IPS-15b (cell line): Measurements from ENCODE around the gene ELOVL5.

Experiments
- H3K27me3 ChIP-seq: one replicate; pipeline ENCODE4 v1.6.1; 2013; ENCODE audit warnings: low read length; ENCODE audit not compliant: control insufficient read depth, insufficient read depth
- H3K36me3 ChIP-seq: one replicate; pipeline ENCODE4 v1.6.1; 2013; ENCODE audit warnings: low read length; ENCODE audit not compliant: control insufficient read depth, insufficient read depth
- H3K4me1 ChIP-seq: one replicate; pipeline ENCODE4 v1.6.1; 2013; ENCODE audit warnings: mild to moderate bottlenecking, low read length; ENCODE audit not compliant: control insufficient read depth, insufficient read depth
- H3K4me3 ChIP-seq: one replicate; pipeline ENCODE4 v1.5.1; 2013; ENCODE audit warnings: low read depth, low read length
- H3K9ac ChIP-seq: one replicate; pipeline ENCODE4 v1.6.1; 2013; ENCODE audit warnings: low read depth, mild to moderate bottlenecking, low read length
- H3K9me3 ChIP-seq: one replicate; pipeline ENCODE4 v1.6.1; 2013; ENCODE audit warnings: mild to moderate bottlenecking, low read length; ENCODE audit not compliant: control insufficient read depth, insufficient read depth

ELOVL5 gene

DNA sequence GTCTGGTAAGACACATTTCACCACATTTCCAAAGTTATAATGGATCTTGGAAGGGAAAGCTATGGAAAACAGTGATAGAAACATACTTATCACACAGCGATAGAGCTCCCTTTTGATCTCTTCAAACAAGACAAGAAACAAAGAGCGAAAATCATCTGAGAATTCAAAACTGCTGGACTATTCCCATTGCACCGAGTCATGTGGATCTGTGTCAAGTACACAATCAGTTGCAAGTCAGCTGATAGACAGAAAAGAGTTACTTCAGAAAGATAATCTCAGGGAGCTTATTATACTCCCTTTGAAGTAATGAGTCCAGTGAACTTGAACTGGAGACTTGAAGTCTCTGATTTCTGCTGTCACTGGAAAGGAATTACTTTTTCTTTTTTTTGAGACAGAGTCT, 110.4 kb downstream of the ELOVL5 start:
- H3K27me3 ChIP-seq: no peaks in the 10 kb centered on the region

DNA sequence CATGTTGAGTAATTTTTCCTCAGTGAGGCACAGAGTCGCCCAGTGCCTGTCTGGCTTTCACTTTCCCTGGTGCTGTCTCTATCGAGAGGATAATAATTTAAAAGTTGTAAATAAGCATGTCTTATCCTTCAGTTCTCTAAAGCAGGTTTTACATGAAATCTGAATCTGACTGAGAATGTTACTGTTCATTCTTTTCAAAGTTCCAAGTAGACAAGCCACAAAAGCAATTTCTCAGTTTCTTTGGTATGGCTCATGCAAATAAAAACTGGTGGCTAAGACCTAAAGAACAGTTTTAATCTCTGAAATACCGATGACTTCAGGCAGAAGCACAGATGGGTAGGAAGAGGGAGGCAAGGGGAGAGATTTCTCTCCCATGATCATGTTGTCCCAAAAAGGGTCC, 112.5 kb downstream of the ELOVL5 start:
- Histone ChIP-seq H3K9me3 (no peaks in the 10 kb centered on the region), H3K27me3 (no peaks in the 10 kb centered on the region), H3K4me1 (no peaks in the 10 kb centered on the region), H3K9ac (no peak overlapping the region), H3K36me3 (no peaks in the 10 kb centered on the region), H3K4me3 (no peak overlapping the region)

More for the DNA sequence above, 110.4 kb downstream of the ELOVL5 start:
- H3K9ac ChIP-seq: no peak overlapping the region
- no peaks in the 10 kb centered on the region for H3K36me3 ChIP-seq
- H3K4me3 ChIP-seq: no peak overlapping the region
- no peaks in the 10 kb centered on the region for H3K4me1 ChIP-seq
- H3K9me3 ChIP-seq: no peaks in the 10 kb centered on the region

DNA sequence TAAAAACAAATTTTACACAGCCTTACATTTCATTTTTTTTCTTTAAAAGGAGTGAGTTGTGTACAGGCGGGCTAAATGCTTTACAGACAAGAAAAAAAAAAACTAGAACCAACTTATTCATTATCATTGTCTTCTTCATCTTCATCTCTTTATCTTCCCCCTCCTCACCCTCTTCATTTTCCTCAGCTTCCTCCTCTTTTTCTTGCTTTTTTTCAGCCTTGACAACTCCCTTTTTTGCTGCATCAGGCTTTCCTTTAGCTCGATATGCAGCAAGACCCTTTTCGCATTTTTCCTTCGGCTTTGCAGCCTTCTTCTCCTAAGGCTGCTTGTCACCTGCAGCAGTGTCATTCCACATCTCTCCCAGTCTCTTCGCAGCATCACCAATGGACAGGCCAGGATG, 113.2 kb downstream of the ELOVL5 start:
- no peak overlapping the region for H3K9ac ChIP-seq
- no peaks in the 10 kb centered on the region for H3K4me1 ChIP-seq
- H3K27me3 ChIP-seq: no peaks in the 10 kb centered on the region
- H3K36me3 ChIP-seq: no peaks in the 10 kb centered on the region
- H3K9me3 ChIP-seq: no peaks in the 10 kb centered on the region
- no peak overlapping the region for H3K4me3 ChIP-seq

DNA sequence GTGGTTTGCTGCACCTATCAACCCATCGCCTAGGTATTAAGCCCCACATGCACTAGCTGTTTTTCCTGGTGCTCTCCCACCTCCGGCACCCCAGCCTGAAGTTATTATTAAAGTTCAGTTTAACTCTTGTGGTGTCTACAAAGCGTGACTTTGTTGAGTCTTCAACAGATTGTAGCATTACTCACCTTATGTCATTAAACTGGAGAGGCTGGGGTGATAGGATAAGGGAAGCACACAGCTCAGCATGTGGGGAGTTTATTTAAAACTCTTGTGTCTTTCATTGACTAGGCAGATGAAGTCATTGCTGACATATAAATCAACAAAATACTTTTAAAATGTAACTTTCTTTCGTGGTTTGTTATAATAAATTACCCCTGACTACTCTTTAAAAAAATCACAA, 115.4 kb downstream of the ELOVL5 start:
- H3K9me3 ChIP-seq: no peaks in the 10 kb centered on the region
- H3K27me3 ChIP-seq: no peaks in the 10 kb centered on the region
- no peak overlapping the region for H3K9ac ChIP-seq
- no peaks in the 10 kb centered on the region for H3K4me1 ChIP-seq
- H3K36me3 ChIP-seq: no peaks in the 10 kb centered on the region
- H3K4me3 ChIP-seq: no peak overlapping the region

DNA sequence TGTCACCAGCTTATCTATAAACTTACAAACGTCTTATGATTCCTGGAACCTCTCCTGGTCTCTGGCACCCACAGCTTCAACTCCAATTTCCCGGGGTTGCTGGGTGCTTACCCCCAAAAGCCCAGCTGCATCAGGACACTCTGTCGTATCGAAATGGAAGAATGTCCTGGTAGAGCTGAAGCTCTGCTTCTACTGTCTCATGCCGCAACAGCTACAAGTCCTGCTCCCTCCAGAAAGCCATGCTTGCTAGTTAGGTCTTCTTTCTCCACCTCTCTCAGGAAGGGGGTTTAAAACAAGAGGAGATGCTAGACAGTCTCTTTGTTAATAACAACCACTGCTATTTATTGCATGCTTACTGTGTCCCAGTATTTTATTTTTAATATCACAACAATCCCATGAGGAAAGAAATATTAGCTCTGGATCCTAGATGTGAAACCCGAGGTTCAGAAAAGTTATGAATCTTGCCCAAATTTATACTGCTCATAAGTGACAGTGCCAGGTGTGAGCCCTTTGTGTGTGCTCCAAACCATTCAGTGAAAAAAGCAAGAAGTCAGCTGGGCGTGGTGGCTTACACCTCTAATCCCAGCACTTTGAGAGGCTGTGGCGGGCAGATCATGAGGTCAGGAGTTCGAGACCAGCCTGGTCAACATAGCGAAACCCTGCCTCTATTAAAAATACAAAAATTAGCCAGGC, 117.8 kb downstream of the ELOVL5 start:
- no peak overlapping the region for H3K9ac ChIP-seq
- H3K9me3 ChIP-seq: no peaks in the 10 kb centered on the region
- no peaks in the 10 kb centered on the region for H3K27me3 ChIP-seq
- H3K4me3 ChIP-seq: no peak overlapping the region
- H3K4me1 ChIP-seq: no peaks in the 10 kb centered on the region
- no peaks in the 10 kb centered on the region for H3K36me3 ChIP-seq

DNA sequence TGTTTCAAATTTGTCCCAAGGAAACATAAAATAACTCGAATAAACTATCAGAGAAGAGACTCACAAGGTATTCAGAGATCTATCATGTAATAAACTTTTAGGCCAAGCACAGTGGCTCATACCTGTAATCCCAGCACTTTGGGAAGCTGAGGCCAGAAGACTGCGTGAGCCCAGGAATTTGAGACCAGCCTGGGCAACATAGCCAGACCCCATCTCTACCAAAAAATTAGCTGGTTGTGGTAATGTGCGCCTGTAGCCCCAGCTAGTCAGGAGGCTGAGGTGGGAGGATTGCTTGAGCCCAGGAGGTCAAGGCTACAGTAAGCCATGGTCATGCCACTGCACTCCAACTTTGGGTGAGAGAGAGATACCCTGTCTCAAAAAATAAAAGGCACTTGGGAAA, 120.9 kb downstream of the ELOVL5 start:
- Histone ChIP-seq H3K4me1 (no peaks in the 10 kb centered on the region), H3K9ac (no peak overlapping the region), H3K36me3 (no peaks in the 10 kb centered on the region)

DNA sequence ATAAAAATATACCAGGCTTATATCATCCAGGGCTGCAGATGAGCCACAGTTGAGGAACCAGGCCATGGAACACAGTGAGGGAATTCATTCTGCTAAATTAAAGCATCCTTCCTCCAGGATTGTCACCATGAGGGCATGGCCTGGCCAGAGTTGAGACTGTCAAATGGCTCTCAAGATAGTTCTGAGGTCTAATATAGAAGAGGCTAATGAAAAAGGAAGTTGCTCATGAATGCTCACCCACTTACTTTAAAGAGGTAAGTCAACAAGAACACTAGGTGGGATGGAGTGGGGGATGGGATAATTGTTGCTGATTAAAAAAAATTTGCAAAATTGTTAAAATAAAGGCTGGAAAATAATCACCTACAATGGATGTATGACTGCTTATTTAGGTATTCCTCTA, 128.1 kb downstream of the ELOVL5 start:
- Histone ChIP-seq H3K4me3 (no peak overlapping the region), H3K36me3 (no peaks in the 10 kb centered on the region), H3K9me3 (no peaks in the 10 kb centered on the region), H3K4me1 (peaks cover 2% of the 10 kb centered on the region), H3K27me3 (no peaks in the 10 kb centered on the region), H3K9ac (no peak overlapping the region)

More for the DNA sequence above, 120.9 kb downstream of the ELOVL5 start:
- Histone ChIP-seq H3K9me3 (no peaks in the 10 kb centered on the region), H3K27me3 (no peaks in the 10 kb centered on the region), H3K4me3 (no peak overlapping the region)
